Suppressor macrophage treated with lipopolysaccharide for 4 hours (primary cell): ENCODE measurements around the gene PROCR.
A peak's percentile ranks its signal among the peaks of the same experiment; 100 is the strongest.
"Not testable (repeated sequence)": the region's sequence is repeated elsewhere in the genome, so short reads cannot be mapped to it uniquely, and the experiment has no call there.

Experiments
- DNase-seq: peaks from one replicate; pipeline ENCODE4 v3.0.0-alpha.2; 2020

PROCR gene

GRCh38 chr20:35171753-35172433 is at the start of gene PROCR:
PROCR (plus strand) TSS chr20:35172072; CDS start chr20:35172155, 83 bp downstream.
- peak; percentile 83 for DNase-seq

DNA sequence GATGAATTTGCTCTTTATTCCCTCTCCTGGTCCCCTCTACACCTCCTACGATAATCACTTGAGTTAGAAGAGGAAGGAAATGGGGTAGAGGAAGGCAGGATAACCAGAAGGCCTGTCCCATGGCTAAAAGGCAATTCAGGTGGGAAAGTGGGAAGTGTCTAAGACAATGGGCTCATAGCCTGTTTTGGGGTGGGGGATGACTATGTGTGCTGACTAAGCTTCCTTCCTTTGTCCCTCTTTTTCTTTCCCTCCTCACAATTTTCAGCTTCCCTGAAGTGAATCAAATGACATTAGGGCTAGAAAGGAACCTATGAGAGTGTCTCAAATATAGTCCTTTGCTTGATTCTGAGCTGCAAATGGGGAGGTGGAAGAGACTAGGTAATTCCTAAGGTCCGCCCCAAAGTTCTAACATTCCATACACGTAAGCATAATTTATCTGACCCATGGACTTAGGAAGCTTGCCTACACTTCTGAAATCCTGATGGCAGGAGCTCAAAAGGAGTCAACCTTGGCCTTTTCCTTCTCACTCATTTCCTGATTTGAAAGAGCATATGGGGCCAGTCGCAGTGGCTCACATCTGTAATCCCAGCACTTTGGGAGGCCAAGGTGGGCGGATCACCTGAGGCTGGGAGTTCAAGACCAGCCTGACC is 49.0 kb upstream of the PROCR start:
- DNase-seq = no peak

- no peak for DNase-seq
Observed at GRCh38 chr20:35125753-35126152, 46.1 kb upstream of the PROCR start.

DNA sequence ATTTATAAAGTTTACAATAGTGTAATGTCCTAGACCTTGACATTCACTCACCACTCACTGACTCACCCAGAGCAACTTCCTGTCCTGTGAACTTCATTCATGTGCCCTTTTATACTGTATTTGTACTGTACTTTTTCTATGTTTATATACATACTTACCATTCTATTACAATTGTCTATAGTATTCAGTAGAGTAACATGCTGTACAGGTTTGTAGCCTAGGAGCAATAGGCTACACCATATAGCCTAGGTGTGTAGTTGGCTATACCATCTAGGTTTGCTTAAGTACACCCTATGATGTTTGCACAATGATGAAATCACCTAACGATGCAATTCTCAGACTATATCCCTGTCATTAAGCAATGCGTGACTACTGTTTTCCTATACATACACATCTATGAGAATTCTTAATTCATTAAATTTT is 42.2 kb upstream of the PROCR start:
- DNase-seq = peak; percentile 62

DNA sequence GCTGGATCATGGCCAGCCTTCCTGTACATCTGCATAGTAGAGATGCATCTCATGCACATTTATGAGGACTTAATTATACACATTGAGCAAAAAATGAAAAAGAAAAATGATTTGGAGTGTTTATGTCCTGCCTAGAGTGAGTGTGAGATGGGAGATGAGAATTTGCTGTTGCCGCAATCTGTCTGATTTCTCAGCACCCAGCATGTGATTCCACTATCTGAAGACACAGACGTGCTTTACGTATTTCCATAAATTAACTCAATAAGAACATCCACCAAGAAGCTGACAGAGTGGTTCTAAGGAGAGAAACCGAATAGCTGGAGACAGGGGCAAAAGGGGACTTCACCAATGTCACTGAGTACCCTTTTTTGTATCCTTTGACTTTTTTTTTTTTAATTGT is 39.9 kb upstream of the PROCR start:
- DNase-seq = no peak

DNA sequence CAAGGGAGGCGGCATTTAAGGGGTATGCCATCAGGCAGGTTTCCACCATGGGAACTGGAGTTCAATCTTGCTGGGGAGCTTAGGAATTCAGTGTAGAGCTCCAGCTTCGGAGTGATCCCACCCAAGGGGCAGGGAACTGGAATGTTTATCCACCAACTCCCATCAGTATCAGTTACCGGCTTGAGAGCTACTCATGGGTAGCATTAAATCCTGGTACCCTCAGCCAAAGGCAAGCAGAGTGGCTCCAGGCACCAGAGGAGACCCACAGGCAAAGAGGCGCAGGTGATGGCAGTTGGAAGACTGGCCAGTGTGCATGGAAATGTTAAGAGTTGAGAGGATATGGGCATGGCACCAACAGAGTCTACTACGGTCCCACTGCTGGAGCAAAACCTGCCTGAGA is 38.8 kb upstream of the PROCR start:
- no peak for DNase-seq

DNA sequence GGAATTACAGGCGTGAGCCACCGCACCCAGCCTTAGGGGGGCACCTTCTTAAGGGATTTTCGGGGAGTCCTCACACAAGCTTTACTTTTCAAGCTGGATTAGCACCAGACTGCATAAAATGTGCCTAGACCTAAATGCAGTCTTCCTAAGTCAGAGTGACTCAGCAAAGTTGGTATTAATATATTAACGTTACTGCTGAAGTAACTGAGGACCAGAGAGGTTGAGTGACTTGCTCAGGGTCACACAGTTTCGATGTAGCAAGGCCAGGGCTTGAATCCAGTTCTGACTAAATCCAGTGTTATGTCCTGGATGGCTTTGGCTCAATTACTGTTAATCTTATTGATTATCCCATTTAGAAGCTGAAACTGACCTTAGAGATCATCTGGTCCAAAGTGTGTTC is 38.1 kb upstream of the PROCR start:
- DNase-seq = no peak

DNA sequence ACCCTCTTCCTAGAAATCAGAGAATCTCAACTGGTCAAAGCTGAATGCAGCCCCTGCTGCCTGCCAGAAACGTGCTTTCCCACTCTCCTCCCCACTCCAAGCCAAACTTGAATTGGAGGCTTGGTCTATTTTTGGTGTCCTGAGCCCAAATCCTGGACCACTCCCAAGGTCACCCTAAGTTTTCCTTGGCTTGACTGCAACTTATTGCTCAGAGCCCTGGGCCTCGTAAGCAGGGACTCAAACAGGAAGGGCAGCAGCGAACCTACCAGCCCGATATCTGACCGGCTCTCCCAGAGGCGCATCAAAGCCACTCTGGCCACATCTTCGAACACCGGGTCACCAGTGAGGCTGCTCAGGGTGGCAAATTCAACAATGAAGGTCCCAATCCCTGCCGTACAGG is 37.4 kb upstream of the PROCR start:
- no peak for DNase-seq

GRCh38 chr20:35134880-35135279 is 37.0 kb upstream of the PROCR start:
- no peak for DNase-seq

GRCh38 chr20:35135867-35136586 is 35.8 kb upstream of the PROCR start:
- peak; percentile 40 for DNase-seq

DNA sequence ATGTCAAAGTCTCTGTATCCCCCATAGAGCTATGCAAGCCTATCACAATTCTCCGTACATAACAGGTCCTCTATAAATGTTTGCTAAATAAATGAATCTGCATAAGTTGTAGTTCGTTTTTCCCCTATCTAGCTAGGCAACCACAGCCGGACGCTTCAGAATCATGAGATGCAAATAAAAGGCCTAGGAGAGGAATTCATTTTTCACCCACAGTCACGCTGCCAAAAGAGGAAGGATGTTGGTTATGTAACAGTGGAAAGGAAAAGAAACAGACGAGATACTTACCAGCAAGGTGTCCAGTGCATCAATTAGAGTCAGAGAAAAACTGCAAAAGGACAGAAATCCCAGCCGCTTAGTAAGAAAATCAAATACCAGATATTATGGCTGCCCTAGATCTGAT is 27.2 kb upstream of the PROCR start:
- peak; percentile 85 for DNase-seq

GRCh38 chr20:35145141-35145564 is 26.7 kb upstream of the PROCR start:
- peak; percentile 43 for DNase-seq

GRCh38 chr20:35146299-35146919 is 25.5 kb upstream of the PROCR start:
- peak; percentile 21 for DNase-seq

- peak; percentile 99 for DNase-seq
Observed at GRCh38 chr20:35146920-35147574, 24.8 kb upstream of the PROCR start, which contains the start of gene EDEM2. EDEM2 (minus strand) TSS chr20:35147336; CDS start chr20:35147258, 78 bp downstream.

DNA sequence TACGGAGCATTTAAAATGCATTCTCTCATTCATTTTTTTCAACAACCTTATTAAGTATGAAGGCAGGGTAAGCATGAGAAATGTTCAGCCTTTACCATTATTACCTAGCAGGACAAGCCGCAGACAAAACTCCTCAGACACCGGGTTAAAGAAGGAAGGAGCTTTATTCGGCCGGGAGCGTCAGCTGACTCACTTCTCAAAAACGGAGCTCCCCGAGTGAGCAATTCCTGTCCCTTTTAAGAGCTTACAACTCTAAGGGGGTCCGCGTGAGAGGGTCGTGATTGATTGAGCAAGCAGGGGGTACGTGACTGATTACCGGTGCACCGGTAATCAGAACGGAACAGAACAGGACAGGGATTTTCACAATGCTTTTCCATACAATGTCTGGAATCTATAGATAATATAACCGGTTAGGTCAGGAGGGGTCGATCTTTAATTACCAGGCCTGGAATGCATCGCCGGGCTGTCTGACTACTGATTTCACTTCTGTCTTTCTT is 24.2 kb upstream of the PROCR start:
- DNase-seq = peak; percentile 64

DNA sequence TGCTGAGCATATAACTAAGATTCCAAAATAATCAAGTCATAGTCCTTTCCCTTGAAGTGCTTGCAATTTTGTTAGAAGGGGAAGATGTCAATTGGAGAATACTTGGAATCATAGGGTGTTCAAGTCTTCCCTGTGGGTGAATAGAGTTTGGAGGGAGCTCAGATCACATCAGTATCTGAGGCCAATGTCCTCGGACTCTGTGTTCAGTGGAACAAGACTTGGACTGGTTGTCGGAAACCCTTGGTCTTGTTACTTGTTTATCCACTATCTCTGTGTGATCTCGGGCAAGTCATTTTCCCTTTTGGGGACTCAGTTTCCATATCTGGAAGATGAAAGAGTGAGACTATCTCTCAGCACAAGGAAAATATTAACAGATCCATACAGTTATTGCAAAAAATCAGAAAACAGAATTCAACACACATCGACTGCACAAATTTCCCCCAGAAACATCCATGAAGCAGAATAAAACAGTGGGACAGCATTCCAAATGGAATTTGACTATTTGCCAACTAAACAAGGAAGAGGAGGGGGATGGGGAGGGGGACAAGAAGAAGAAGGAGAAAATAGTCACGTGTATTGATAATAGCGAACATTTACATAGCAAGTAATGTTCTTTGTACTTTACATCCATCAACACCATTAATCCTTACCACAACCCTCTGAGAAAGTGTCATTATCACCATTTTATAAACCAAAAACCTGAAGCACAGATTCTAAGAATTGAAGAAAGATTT is 20.9 kb upstream of the PROCR start:
- no peak for DNase-seq

DNA sequence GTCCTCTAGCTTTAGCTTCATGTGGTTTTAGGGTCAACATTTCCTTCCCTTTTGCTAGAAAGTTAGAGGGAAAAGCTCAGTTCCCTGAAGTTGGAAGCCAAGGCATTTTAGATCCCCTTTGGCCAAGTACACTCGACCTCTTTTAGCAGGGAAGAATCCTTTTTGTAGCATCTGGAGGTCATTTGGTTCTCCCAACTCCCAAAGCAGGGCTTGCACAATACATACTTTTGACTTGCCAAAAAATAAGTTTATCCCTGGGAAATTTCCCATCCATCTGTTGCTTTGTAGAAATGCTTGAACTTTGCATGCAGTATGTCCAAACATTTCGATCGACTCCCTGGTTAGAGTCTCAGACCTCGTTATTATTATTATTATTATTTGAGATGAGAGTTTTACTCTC is 20.1 kb upstream of the PROCR start:
- DNase-seq = no peak

DNA sequence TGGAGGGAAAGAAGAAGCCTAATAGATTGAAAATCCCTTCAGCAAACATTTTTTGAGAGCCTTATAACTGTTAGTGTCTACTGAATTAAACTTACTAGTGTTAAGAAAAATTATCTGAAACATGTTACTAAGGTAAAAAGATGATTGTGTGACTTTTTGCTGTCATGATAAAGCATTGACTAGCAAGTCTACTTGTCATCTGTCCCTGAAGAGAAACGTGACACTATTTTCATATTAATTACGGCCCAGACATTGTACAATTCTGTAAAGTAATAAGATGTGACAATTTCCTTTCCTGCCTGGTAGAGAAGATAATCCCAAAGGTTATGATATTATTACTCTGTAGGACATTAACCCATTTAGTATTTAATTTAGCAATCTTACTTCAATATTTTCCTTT is 15.9 kb upstream of the PROCR start:
- no peak for DNase-seq

- DNase-seq = no peak
Observed at GRCh38 chr20:35156978-35157377, 14.9 kb upstream of the PROCR start.

DNA sequence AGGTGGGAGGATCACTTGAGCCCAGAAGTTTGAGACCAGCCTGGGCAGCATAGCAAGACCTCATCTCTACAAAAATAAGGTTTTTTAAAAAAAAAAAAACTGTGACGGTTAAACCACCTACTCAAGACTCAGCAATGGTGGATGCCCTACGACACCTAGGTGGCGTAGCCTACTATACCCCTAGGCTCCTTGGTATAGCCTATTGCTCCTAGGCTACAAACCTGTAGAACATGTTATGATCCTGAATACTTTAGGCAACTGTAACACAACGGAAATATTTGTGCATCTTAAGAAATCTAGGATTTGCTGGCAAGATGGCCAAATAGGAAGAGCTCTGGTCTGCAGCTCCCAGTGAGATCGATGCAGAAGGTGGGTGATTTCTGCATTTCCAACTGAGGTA is 11.5 kb upstream of the PROCR start:
- DNase-seq = not testable (repeated sequence)

DNA sequence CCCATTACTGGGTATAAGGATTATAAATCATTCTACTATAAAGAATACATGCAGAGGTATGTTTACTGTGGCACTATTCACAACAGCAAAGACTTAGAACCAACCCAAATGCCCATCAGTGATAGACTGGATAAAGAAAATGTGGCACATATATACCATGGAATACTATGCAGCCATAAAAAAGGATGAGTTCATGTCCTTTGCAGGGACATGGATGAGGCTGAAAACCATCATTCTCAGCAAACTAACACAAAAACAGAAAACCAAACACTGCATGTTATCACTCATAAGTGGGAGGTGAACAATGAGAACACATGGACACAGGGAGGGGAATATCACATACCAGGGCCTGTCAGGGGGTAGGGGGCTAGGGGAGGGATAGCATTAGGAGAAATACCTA is 7.3 kb upstream of the PROCR start:
- DNase-seq = not testable (repeated sequence)
